HEK293T (cell line): Measurements from ENCODE around the gene RTRAF.

Experiments used
- ARNT ChIP-seq: fragments of 450-650 bp; IDR thresholded peaks from 2 replicates; pipeline ENCODE4 v1.6.1; 2017; ENCODE audit warnings: mild to moderate bottlenecking
- ELF4 ChIP-seq: fragments of 450-650 bp; IDR thresholded peaks from 2 replicates; pipeline ENCODE4 v1.6.1; 2017; ENCODE audit warnings: antibody characterized with exemption
- FOXA1 ChIP-seq: fragments of 450-650 bp; IDR thresholded peaks from 2 replicates; pipeline ENCODE4 v1.6.1; 2016; ENCODE audit warnings: mild to moderate bottlenecking
- FOXK2 ChIP-seq: fragments of 450-650 bp; IDR thresholded peaks from 2 replicates; pipeline ENCODE4 v1.6.1; 2016; ENCODE audit warnings: mild to moderate bottlenecking
- LEF1 ChIP-seq: fragments of 450-650 bp; IDR thresholded peaks from 2 replicates; pipeline ENCODE4 v1.6.1; 2017; ENCODE audit warnings: mild to moderate bottlenecking, borderline replicate concordance
- PKNOX1 ChIP-seq: fragments of 450-650 bp; IDR thresholded peaks from 2 replicates; pipeline ENCODE4 v1.6.1; 2016
- SP1 ChIP-seq: fragments of 450-650 bp; IDR thresholded peaks from 2 replicates; pipeline ENCODE4 v1.6.1; 2017
- TARDBP ChIP-seq: fragments of 450-650 bp; IDR thresholded peaks from 2 replicates; pipeline ENCODE4 v1.6.1; 2016
- ZNF384 ChIP-seq: fragments of 450-650 bp; IDR thresholded peaks from 2 replicates; pipeline ENCODE4 v1.6.1; 2016

GRCh38 chr14:51950007-51950406, 39.3 kb upstream of the RTRAF start:
- TF ChIP-seq SP1 = no peak
- TF ChIP-seq ELF4 = no peak
- TF ChIP-seq ARNT = no peak
- TF ChIP-seq ZNF384 = no peak
- TF ChIP-seq FOXK2 = no peak
- TF ChIP-seq PKNOX1 = no peak
- TF ChIP-seq FOXA1 = no peak
- no peak for TF ChIP-seq LEF1
- no peak for TF ChIP-seq TARDBP
